Breast epithelium (tissue), 4 donors: ENCODE data around the gene RPS6KC1. TPM values are rescaled to one million over a fixed set of nuclear protein-coding genes. Genes with fewer than 3 reads are reported as not detected.

Experiments
- DNase-seq, 2 donors: peaks; one replicate each; pipeline ENCODE4 v3.0.0-alpha.2; 2019; ENCODE audit warnings: low spot score in 2 of 2
- H3K27ac ChIP-seq, 2 donors: fragments of 200-600 bp; sonication (generic) in 1 of 2; one replicate each; pipeline ENCODE4 v1.5.1; 2016 to 2019; ENCODE audit warnings: mild to moderate bottlenecking in 1 of 2
- H3K27me3 ChIP-seq, 2 donors: fragments of 200-600 bp; sonication (generic) in 1 of 2; one replicate each; pipeline versions ENCODE4 v1.5.1 to v1.6.0; 2017 to 2019; ENCODE audit warnings: control low read depth in 1 of 2, mild to moderate bottlenecking in 1 of 2
- H3K36me3 ChIP-seq: fragments of 200-600 bp; one replicate; pipeline ENCODE4 v1.5.1; 2019
- H3K4me1 ChIP-seq, 2 donors: fragments of 200-600 bp; sonication (generic); one replicate each; pipeline ENCODE4 v1.5.1; 2016 to 2019; ENCODE audit warnings: control low read depth in 1 of 2
- H3K4me3 ChIP-seq, 3 donors: fragments of 200-600 bp; sonication (generic); 1 replicate in 2 of 3; 2 replicates in 1 of 3; pipeline ENCODE4 v1.5.1; 2016 to 2019; ENCODE audit warnings: mild to moderate bottlenecking in 3 of 3, moderate library complexity in 2 of 3
- H3K9me3 ChIP-seq, 2 donors: fragments of 200-600 bp; sonication (generic) in 1 of 2; one replicate each; pipeline ENCODE4 v1.5.1; 2016 to 2019; ENCODE audit warnings: control low read depth in 1 of 2
- CTCF ChIP-seq, 3 donors: fragments of 450-650 bp; IDR thresholded peaks; one replicate each; pipeline ENCODE4 v1.5.1; 2016 to 2017; ENCODE audit warnings: antibody characterized with exemption in 3 of 3, mild to moderate bottlenecking in 3 of 3, moderate library complexity in 3 of 3
- POLR2A ChIP-seq: fragments of 450-650 bp; IDR thresholded peaks from one replicate; pipeline ENCODE4 v1.6.1; 2016; ENCODE audit warnings: antibody characterized with exemption, mild to moderate bottlenecking, moderate library complexity
- POLR2AphosphoS5 ChIP-seq, 3 donors: sonication (generic); formaldehyde crosslinking; IDR thresholded peaks; one replicate each; pipeline ENCODE4 v1.6.1; 2017; ENCODE audit warnings: antibody characterized with exemption in 3 of 3
- intact Hi-C: fragments of 100-400 bp; cut with DNase I; formaldehyde crosslinking; loops from one replicate; pipeline ENCODE4 v1.15.1; 2023; ENCODE audit warnings: low total_unique reads
- total RNA-seq, 3 donors: library from RNA; depleted of rRNA; stranded (reverse); fragments of >200 nt; gene quantifications; one replicate each; pipeline ENCODE4 v1.1.0, GENCODE V29; 2016

RPS6KC1 gene
- total RNA-seq, 3 donors from 2014 or later = 26.2 to 32.1 (median 28.2) TPM

- H3K36me3 ChIP-seq = no peaks in the 10 kb centered on the region
- intact Hi-C loops = no loop called here
- no peak for TF ChIP-seq CTCF (IDR thresholded peaks at IDR 0.05)
- TF ChIP-seq POLR2AphosphoS5 (IDR thresholded peaks at IDR 0.05) = no peak
- no peak for TF ChIP-seq POLR2A
- peak overlapping the region; percentile 86 to 96 (median 94) for H3K4me3 ChIP-seq
- H3K27me3 ChIP-seq = peaks cover 0 to 11% of the 10 kb centered on the region in 2 donors
- no peaks in the 10 kb centered on the region for H3K9me3 ChIP-seq
- DNase-seq = no peak
- H3K27ac ChIP-seq = peak overlapping the region; percentile 81 to 87
- H3K4me1 ChIP-seq = no peaks in the 10 kb centered on the region
These were observed 305 bp upstream of the RPS6KC1 start for GRCh38 chr1:213050745-213051126.

GRCh38 chr1:213051881-213052202 is 801 bp downstream of the RPS6KC1 start:
- H3K27ac ChIP-seq = no peak overlapping the region
- H3K27me3 ChIP-seq = peaks cover 0 to 9% of the 10 kb centered on the region in 2 donors
- TF ChIP-seq CTCF (IDR thresholded peaks at IDR 0.05) (no peak), POLR2AphosphoS5 (IDR thresholded peaks at IDR 0.05) (no peak), POLR2A (no peak)
- no peaks in the 10 kb centered on the region for H3K4me1 ChIP-seq
- DNase-seq = no peak
- intact Hi-C loops = no loop called here
- no peaks in the 10 kb centered on the region for H3K36me3 ChIP-seq
- H3K4me3 ChIP-seq = peak overlapping the region; percentile 86 to 96 (median 94)
- H3K9me3 ChIP-seq = no peaks in the 10 kb centered on the region

GRCh38 chr1:213053455-213053854 is 2.4 kb downstream of the RPS6KC1 start:
- Histone ChIP-seq H3K4me3 (no peak overlapping the region), H3K4me1 (no peaks in the 10 kb centered on the region), H3K27me3 (peaks cover 0 to under 1% of the 10 kb centered on the region in 2 donors), H3K36me3 (no peaks in the 10 kb centered on the region), H3K27ac (no peak overlapping the region), H3K9me3 (no peaks in the 10 kb centered on the region)
- no peak for DNase-seq
- TF ChIP-seq CTCF (IDR thresholded peaks at IDR 0.05) = no peak
- intact Hi-C loops = no loop called here

GRCh38 chr1:213054142-213054541 is 3.1 kb downstream of the RPS6KC1 start:
- Histone ChIP-seq H3K27me3 (no peaks in the 10 kb centered on the region), H3K4me3 (no peak overlapping the region), H3K27ac (no peak overlapping the region), H3K36me3 (no peaks in the 10 kb centered on the region), H3K9me3 (peaks cover 0 to 3% of the 10 kb centered on the region in 2 donors), H3K4me1 (no peaks in the 10 kb centered on the region)
- TF ChIP-seq POLR2AphosphoS5 (IDR thresholded peaks at IDR 0.05) = no peak
- no peak for TF ChIP-seq POLR2A
- no peak for TF ChIP-seq CTCF (IDR thresholded peaks at IDR 0.05)
- no peak for DNase-seq
- intact Hi-C loops = no loop called here

GRCh38 chr1:213054733-213055591 is 3.9 kb downstream of the RPS6KC1 start:
- DNase-seq = no peak
- Histone ChIP-seq H3K27ac (no peak overlapping the region), H3K4me3 (no peak overlapping the region), H3K9me3 (peaks cover 0 to 5% of the 10 kb centered on the region in 2 donors), H3K27me3 (no peaks in the 10 kb centered on the region), H3K36me3 (no peaks in the 10 kb centered on the region), H3K4me1 (no peaks in the 10 kb centered on the region)
- intact Hi-C loops = no loop called here
- TF ChIP-seq POLR2AphosphoS5 (IDR thresholded peaks at IDR 0.05) (no peak), CTCF (IDR thresholded peaks at IDR 0.05) (no peak), POLR2A (no peak)
